ENCODE data around the gene NHS.
"Not testable (repeated sequence)": the region's sequence is repeated elsewhere in the genome, so short reads cannot be mapped to it uniquely, and the experiment has no call there.

Gene NHS

GRCh38 chrX:17441965-17442364, 67.0 kb downstream of the NHS start:
- Histone ChIP-seq H3K9ac (no peak overlapping the region), H2AFZ (ENCODE audit: low read depth) (no peak overlapping the region), H4K20me1 (ENCODE audit: insufficient read depth) (no peaks in the 10 kb centered on the region), H3K27me3 (ENCODE audit: insufficient read depth, low read depth) (no peaks in the 10 kb centered on the region), H3K4me3 (IDR thresholded peaks at IDR 0.05; ENCODE audit: insufficient read depth, low read depth, low read length) (no peak overlapping the region), H3K4me2 (no peak overlapping the region), H3K4me1 (ENCODE audit: low read depth, poor library complexity, severe bottlenecking) (no peaks in the 10 kb centered on the region), H3K36me3 (ENCODE audit: insufficient read depth) (no peaks in the 10 kb centered on the region), H3K79me2 (ENCODE audit: insufficient read depth, low read depth) (no peaks in the 10 kb centered on the region), H3K27ac (no peak overlapping the region)
- TF ChIP-seq, protein P1, sequence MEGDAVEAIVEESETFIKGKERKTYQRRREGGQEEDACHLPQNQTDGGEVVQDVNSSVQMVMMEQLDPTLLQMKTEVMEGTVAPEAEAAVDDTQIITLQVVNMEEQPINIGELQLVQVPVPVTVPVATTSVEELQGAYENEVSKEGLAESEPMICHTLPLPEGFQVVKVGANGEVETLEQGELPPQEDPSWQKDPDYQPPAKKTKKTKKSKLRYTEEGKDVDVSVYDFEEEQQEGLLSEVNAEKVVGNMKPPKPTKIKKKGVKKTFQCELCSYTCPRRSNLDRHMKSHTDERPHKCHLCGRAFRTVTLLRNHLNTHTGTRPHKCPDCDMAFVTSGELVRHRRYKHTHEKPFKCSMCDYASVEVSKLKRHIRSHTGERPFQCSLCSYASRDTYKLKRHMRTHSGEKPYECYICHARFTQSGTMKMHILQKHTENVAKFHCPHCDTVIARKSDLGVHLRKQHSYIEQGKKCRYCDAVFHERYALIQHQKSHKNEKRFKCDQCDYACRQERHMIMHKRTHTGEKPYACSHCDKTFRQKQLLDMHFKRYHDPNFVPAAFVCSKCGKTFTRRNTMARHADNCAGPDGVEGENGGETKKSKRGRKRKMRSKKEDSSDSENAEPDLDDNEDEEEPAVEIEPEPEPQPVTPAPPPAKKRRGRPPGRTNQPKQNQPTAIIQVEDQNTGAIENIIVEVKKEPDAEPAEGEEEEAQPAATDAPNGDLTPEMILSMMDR (conservative IDR thresholded peaks at IDR 0.05; ENCODE audit: low read depth, low read length): no peak

DNA sequence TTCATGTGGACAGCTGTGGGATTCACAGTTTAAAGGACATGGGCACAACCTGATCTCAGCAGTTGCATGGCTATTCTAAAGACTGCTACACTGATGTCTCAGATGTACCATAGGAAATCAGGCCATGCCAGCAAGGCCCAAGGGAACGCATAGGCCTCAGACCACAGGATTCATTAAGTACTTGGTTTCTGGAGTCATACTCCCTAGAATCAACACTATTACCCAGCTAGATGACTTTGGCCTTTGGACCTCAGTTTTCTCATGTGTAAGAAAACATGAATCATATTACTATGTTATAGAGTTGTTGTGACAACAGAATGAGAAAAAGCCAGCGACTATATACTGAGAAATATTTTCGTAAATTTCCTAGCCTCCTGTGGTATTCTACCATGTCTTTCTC, 67.9 kb downstream of the NHS start:
- Histone ChIP-seq H2AFZ (ENCODE audit: low read depth) (no peak overlapping the region), H3K79me2 (ENCODE audit: insufficient read depth, low read depth) (no peaks in the 10 kb centered on the region), H4K20me1 (ENCODE audit: insufficient read depth) (no peaks in the 10 kb centered on the region), H3K9ac (no peak overlapping the region), H3K4me2 (no peak overlapping the region), H3K4me3 (IDR thresholded peaks at IDR 0.05; ENCODE audit: insufficient read depth, low read depth, low read length) (no peak overlapping the region), H3K36me3 (ENCODE audit: insufficient read depth) (no peaks in the 10 kb centered on the region), H3K27me3 (ENCODE audit: insufficient read depth, low read depth) (no peaks in the 10 kb centered on the region), H3K4me1 (ENCODE audit: low read depth, poor library complexity, severe bottlenecking) (no peaks in the 10 kb centered on the region), H3K27ac (no peak overlapping the region)
- TF ChIP-seq, protein P1 (conservative IDR thresholded peaks at IDR 0.05; ENCODE audit: low read depth, low read length): no peak

- Histone ChIP-seq H3K4me3 (IDR thresholded peaks at IDR 0.05; ENCODE audit: insufficient read depth, low read depth, low read length) (no peak overlapping the region), H2AFZ (ENCODE audit: low read depth) (no peak overlapping the region), H3K4me1 (ENCODE audit: low read depth, poor library complexity, severe bottlenecking) (no peaks in the 10 kb centered on the region), H4K20me1 (ENCODE audit: insufficient read depth) (no peaks in the 10 kb centered on the region), H3K9ac (no peak overlapping the region), H3K4me2 (no peak overlapping the region), H3K27me3 (ENCODE audit: insufficient read depth, low read depth) (no peaks in the 10 kb centered on the region), H3K27ac (no peak overlapping the region), H3K36me3 (ENCODE audit: insufficient read depth) (no peaks in the 10 kb centered on the region), H3K79me2 (ENCODE audit: insufficient read depth, low read depth) (no peaks in the 10 kb centered on the region)
- TF ChIP-seq, protein P1 (conservative IDR thresholded peaks at IDR 0.05; ENCODE audit: low read depth, low read length): no peak
Measured at GRCh38 chrX:17443556-17443955, 68.6 kb downstream of the NHS start.

- not testable (repeated sequence) for H3K27ac ChIP-seq; H2AFZ ChIP-seq (ENCODE audit: low read depth); H3K79me2 ChIP-seq (ENCODE audit: insufficient read depth, low read depth); H3K4me3 ChIP-seq (IDR thresholded peaks at IDR 0.05; ENCODE audit: insufficient read depth, low read depth, low read length); H3K36me3 ChIP-seq (ENCODE audit: insufficient read depth); H3K4me1 ChIP-seq (ENCODE audit: low read depth, poor library complexity, severe bottlenecking); H3K4me2 ChIP-seq; H3K27me3 ChIP-seq (ENCODE audit: insufficient read depth, low read depth); H4K20me1 ChIP-seq (ENCODE audit: insufficient read depth); H3K9ac ChIP-seq
Measured at GRCh38 chrX:17446269-17446668, 71.3 kb downstream of the NHS start.

DNA sequence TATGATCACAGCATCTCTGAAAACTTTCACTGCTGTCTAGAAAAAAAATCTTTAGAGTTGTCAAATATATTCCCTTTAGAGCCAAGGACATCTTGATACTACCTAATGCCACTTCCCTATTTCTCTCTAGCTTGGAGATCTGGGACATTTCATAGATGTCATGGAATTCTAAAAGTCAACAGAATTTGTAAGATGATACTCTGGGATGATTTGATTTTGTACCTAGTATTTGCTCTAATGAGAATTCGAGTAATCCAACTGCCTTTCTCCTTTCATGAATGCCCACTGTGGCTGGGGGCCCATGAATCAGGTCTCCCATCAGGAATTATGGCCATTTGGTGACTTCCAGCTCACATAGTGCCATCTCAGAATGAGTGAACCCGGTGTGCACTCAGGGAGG, 73.2 kb downstream of the NHS start:
- Histone ChIP-seq H3K27ac (no peak overlapping the region), H3K4me3 (IDR thresholded peaks at IDR 0.05; ENCODE audit: insufficient read depth, low read depth, low read length) (no peak overlapping the region), H3K9ac (no peak overlapping the region), H4K20me1 (ENCODE audit: insufficient read depth) (no peaks in the 10 kb centered on the region), H2AFZ (ENCODE audit: low read depth) (no peak overlapping the region), H3K27me3 (ENCODE audit: insufficient read depth, low read depth) (no peaks in the 10 kb centered on the region), H3K4me2 (no peak overlapping the region), H3K36me3 (ENCODE audit: insufficient read depth) (no peaks in the 10 kb centered on the region), H3K4me1 (ENCODE audit: low read depth, poor library complexity, severe bottlenecking) (no peaks in the 10 kb centered on the region), H3K79me2 (ENCODE audit: insufficient read depth, low read depth) (no peaks in the 10 kb centered on the region)
- TF ChIP-seq, protein P1 (conservative IDR thresholded peaks at IDR 0.05; ENCODE audit: low read depth, low read length): no peak
